Keratinocyte (primary cell): ENCODE results near the gene ID3. TPM values are rescaled to one million over a fixed set of nuclear protein-coding genes. Genes with fewer than 3 reads are reported as not detected.

Experiments
- DNase-seq: peaks from one replicate; pipeline ENCODE4 v3.0.0-alpha.2; 2011; ENCODE audit warnings: low read depth, missing footprints, low spot score
- FAIRE-seq: peaks from 2 replicates; lab custom pipeline; 2011; peaks lifted over from hg19 to GRCh38; lab: Jason Lieb, UNC
- H2AFZ ChIP-seq: 2 replicates; pipeline ENCODE4 v1.6.0; 2012; ENCODE audit warnings: low read length, control low read depth, inconsistent platforms; ENCODE audit not compliant: control insufficient read depth
- H3K27ac ChIP-seq: 2 replicates; pipeline ENCODE4 v1.5.1; 2011; ENCODE audit warnings: low read length; ENCODE audit not compliant: control insufficient read depth, insufficient read depth
- H3K27me3 ChIP-seq: 3 replicates; pipeline ENCODE4 v1.6.0; 2011; ENCODE audit warnings: low read length; ENCODE audit not compliant: control insufficient read depth, insufficient read depth; ENCODE audit errors: extremely low read depth
- H3K36me3 ChIP-seq, 2 experiments: 2 replicates in 1 of 2; 3 replicates in 1 of 2; pipeline ENCODE4 v1.5.1; 2011; ENCODE audit warnings: low read length in 2 of 2, mild to moderate bottlenecking in 1 of 2; ENCODE audit not compliant: control insufficient read depth in 2 of 2, insufficient read depth in 2 of 2; ENCODE audit errors: extremely low read depth in 1 of 2
- H3K4me1 ChIP-seq: 3 replicates; pipeline ENCODE4 v1.5.1; 2011; ENCODE audit warnings: low read length; ENCODE audit not compliant: control insufficient read depth, insufficient read depth; ENCODE audit errors: extremely low read depth
- H3K4me2 ChIP-seq: 3 replicates; pipeline ENCODE4 v1.6.0; 2011; ENCODE audit warnings: low read depth, low read length; ENCODE audit not compliant: control insufficient read depth, insufficient read depth; ENCODE audit errors: extremely low read depth
- H3K4me3 ChIP-seq, 3 experiments: fragments of 200-600 bp in 1 of 3; sonication (generic) in 1 of 3; 2 replicates in 2 of 3; 3 replicates in 1 of 3; pipeline ENCODE4 v1.5.1; 2011 to 2016; ENCODE audit warnings: low read length in 3 of 3, mild to moderate bottlenecking in 3 of 3, control low read depth in 2 of 3, inconsistent platforms in 1 of 3, low read depth in 1 of 3, mixed read lengths in 1 of 3, mixed run types in 1 of 3, moderate library complexity in 1 of 3; ENCODE audit not compliant: control insufficient read depth in 2 of 3, insufficient read depth in 2 of 3; ENCODE audit errors: extremely low read depth in 1 of 3
- H3K79me2 ChIP-seq: 2 replicates; pipeline ENCODE4 v1.6.0; 2012; ENCODE audit warnings: low read length; ENCODE audit not compliant: control insufficient read depth, insufficient read depth
- H3K9ac ChIP-seq: 3 replicates; pipeline ENCODE4 v1.6.0; 2011; ENCODE audit warnings: low read length; ENCODE audit not compliant: control insufficient read depth, insufficient read depth; ENCODE audit errors: extremely low read depth
- H3K9me1 ChIP-seq: 3 replicates; pipeline ENCODE4 v1.6.0; 2011; ENCODE audit warnings: low read length; ENCODE audit not compliant: control insufficient read depth, insufficient read depth; ENCODE audit errors: extremely low read depth
- H3K9me3 ChIP-seq: 2 replicates; pipeline ENCODE4 v1.5.1; 2012; ENCODE audit warnings: low read depth, low read length; ENCODE audit not compliant: control insufficient read depth
- H4K20me1 ChIP-seq: 3 replicates; pipeline ENCODE4 v1.6.0; 2011; ENCODE audit warnings: low read length; ENCODE audit not compliant: control insufficient read depth, insufficient read depth; ENCODE audit errors: extremely low read depth
- EZH2 ChIP-seq: IDR thresholded peaks from one replicate; pipeline ENCODE4 v1.6.1; 2012; ENCODE audit warnings: inconsistent platforms, mild to moderate bottlenecking, low read length, moderate library complexity
- dilution Hi-C: fragments of 300-500 bp; cut with MboI; formaldehyde crosslinking; loops from one replicate; pipeline ENCODE4 v1.7.0; 2020; ENCODE audit warnings: low sequenced_read_pairs; ENCODE audit not compliant: extremely low pct_ligation_motif_present
- polyA plus RNA-seq, 5 experiments: library from polyadenylated mRNA; depleted of rRNA in 3 of 5; stranded (reverse) in 3 of 5; stranded (forward) in 1 of 5; unstranded in 1 of 5; fragments of >200 nt; gene quantifications; 1 replicate in 1 of 5; 2 replicates in 3 of 5; 3 replicates in 1 of 5; pipeline versions ENCODE4 v1.2.1 to v1.2.3, GENCODE V29; 2011 to 2012; ENCODE audit warnings: missing spikeins in 2 of 5, low read depth in 1 of 5, low replicate concordance in 1 of 5
- TF ChIP-seq, protein P1 (sequence below), 3 experiments: IDR thresholded peaks in 1 of 3; conservative IDR thresholded peaks in 1 of 3; optimal IDR thresholded peaks in 1 of 3; 2 replicates in 2 of 3; 3 replicates in 1 of 3; pipeline versions ENCODE3 to v1.5.1; 2011; ENCODE audit warnings: low read length in 3 of 3, mild to moderate bottlenecking in 3 of 3, moderate library complexity in 2 of 3, control low read depth in 1 of 3, inconsistent platforms in 1 of 3; ENCODE audit not compliant: insufficient read depth in 2 of 3; ENCODE audit errors: extremely low read depth in 1 of 3

The ID3 gene
- polyA plus RNA-seq, 1 donor (not counting 4 experiments of a cell fraction or from before 2014, with no cell fraction given): 38.0 TPM

DNA sequence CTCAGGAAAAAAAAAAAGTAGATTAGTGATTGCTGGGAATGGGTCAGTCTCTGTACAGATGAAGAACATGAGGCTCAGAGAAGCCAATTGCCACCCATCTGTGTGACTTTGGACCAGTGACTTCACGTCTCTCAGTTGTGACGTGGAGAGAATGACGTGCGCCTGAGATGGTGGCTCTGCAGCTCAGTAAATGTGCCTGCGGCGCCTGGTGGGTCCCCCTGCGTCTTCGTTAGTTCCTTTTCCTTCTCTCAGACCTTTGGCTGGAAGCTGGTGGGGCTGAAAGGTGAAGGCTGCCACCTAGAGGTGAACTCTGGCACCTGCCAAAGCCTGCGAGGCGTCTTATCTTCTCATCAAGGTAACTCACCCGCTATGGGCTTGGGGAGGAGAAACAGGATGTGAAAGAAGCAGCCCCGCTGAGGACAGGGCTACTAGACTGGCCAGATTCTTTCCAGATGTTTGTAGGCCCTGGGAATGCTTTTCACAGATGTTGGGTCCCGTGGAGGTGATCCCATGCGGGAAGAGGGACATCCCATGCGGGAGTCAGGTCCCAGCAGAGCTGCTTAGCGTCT, 19.5 kb downstream of the ID3 start:
- DNase-seq: no peak
- dilution Hi-C loops: no loop called here
- H3K4me2 ChIP-seq: peak overlapping the region; percentile 81
- H3K9me1 ChIP-seq: no peaks in the 10 kb centered on the region
- TF ChIP-seq EZH2: no peak
- TF ChIP-seq, protein P1, sequence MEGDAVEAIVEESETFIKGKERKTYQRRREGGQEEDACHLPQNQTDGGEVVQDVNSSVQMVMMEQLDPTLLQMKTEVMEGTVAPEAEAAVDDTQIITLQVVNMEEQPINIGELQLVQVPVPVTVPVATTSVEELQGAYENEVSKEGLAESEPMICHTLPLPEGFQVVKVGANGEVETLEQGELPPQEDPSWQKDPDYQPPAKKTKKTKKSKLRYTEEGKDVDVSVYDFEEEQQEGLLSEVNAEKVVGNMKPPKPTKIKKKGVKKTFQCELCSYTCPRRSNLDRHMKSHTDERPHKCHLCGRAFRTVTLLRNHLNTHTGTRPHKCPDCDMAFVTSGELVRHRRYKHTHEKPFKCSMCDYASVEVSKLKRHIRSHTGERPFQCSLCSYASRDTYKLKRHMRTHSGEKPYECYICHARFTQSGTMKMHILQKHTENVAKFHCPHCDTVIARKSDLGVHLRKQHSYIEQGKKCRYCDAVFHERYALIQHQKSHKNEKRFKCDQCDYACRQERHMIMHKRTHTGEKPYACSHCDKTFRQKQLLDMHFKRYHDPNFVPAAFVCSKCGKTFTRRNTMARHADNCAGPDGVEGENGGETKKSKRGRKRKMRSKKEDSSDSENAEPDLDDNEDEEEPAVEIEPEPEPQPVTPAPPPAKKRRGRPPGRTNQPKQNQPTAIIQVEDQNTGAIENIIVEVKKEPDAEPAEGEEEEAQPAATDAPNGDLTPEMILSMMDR (optimal IDR thresholded peaks at IDR 0.05 in 1 of 3, IDR thresholded peaks at IDR 0.05 in 1 of 3, conservative IDR thresholded peaks at IDR 0.05 in 1 of 3; ENCODE audit: extremely low read depth in 1 of 3, insufficient read depth in 2 of 3, low read length in 3 of 3): peak; percentile 90 to 97 (median 94)
- FAIRE-seq: peak; percentile 69
- no peaks in the 10 kb centered on the region for H4K20me1 ChIP-seq
- H3K36me3 ChIP-seq: no peaks in the 10 kb centered on the region
- H3K4me3 ChIP-seq: peak overlapping the region in 1 of 3 experiments; percentile 34
- no peaks in the 10 kb centered on the region for H3K27me3 ChIP-seq
- H3K79me2 ChIP-seq: no peaks in the 10 kb centered on the region
- peak overlapping the region; percentile 72 for H2AFZ ChIP-seq
- H3K4me1 ChIP-seq: peaks cover 18% of the 10 kb centered on the region
- H3K9ac ChIP-seq: peak overlapping the region; percentile 44
- no peak overlapping the region for H3K27ac ChIP-seq
- no peaks in the 10 kb centered on the region for H3K9me3 ChIP-seq

DNA sequence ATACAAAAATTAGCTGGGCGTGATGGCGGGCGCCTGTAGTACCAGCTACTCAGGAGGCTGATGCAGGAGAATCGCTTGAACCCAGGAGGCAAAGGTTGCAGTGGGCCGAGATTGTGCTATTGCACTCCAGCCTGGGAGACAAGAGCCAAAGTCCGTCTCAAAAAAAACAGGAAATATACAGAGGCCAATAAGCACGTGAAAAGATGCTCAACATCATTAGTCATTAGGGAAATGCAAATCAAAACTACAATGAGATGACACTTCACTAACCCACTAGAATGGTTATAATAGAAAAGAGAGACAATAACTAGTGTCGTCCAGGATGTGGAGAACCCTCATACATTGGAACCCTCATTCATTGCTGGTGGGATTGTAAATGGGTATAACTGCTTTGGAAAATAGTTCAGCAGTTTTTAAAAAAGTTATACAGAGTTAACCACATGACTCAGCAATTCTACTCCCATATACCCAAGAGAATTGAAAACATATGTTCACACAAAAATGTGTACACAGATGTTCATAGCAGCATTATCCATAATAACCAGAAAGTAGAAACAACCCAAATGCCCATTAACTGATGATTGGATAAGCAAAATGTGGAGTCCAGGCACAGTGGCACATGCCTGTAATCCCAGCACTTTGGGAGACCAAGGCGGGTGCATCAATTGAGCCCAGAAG, 21.9 kb downstream of the ID3 start:
- Histone ChIP-seq H3K27me3 (no peaks in the 10 kb centered on the region), H3K79me2 (no peaks in the 10 kb centered on the region), H3K27ac (no peak overlapping the region), H3K9ac (no peak overlapping the region), H2AFZ (no peak overlapping the region), H3K4me2 (no peak overlapping the region), H4K20me1 (no peaks in the 10 kb centered on the region), H3K4me1 (peaks cover 15% of the 10 kb centered on the region), H3K9me3 (no peaks in the 10 kb centered on the region), H3K4me3 (no peak overlapping the region), H3K9me1 (no peaks in the 10 kb centered on the region), H3K36me3 (no peaks in the 10 kb centered on the region)
- dilution Hi-C loops: no loop called here
- TF ChIP-seq, protein P1 (optimal IDR thresholded peaks at IDR 0.05 in 1 of 3, IDR thresholded peaks at IDR 0.05 in 1 of 3, conservative IDR thresholded peaks at IDR 0.05 in 1 of 3; ENCODE audit: extremely low read depth in 1 of 3, insufficient read depth in 2 of 3, low read length in 3 of 3): no peak
- TF ChIP-seq EZH2: no peak
- DNase-seq: no peak
- FAIRE-seq: no peak
